Liver (tissue), 9 donors: Measurements from ENCODE around the gene DBNDD2. TPM values are rescaled to one million over a fixed set of nuclear protein-coding genes. Genes with fewer than 3 reads are reported as not detected.

Experiments
- DNase-seq: peaks from one replicate; pipeline ENCODE4 v3.0.0-alpha.2; 2017; ENCODE audit warnings: low spot score
- H3K27ac ChIP-seq, 2 donors: one replicate each; pipeline ENCODE4 v1.7.0; 2013; ENCODE audit warnings: inconsistent platforms in 2 of 2, low read length in 2 of 2, control low read depth in 1 of 2, low read depth in 1 of 2, mild to moderate bottlenecking in 1 of 2
- H3K27me3 ChIP-seq, 4 donors: one replicate each; pipeline versions ENCODE4 v1.6.1 to v1.7.0; 2013; ENCODE audit warnings: low read length in 3 of 4, inconsistent platforms in 1 of 4, mild to moderate bottlenecking in 1 of 4, moderate library complexity in 1 of 4; ENCODE audit not compliant: control insufficient read depth in 4 of 4, insufficient read depth in 4 of 4
- H3K36me3 ChIP-seq, 4 donors: one replicate each; pipeline versions ENCODE4 v1.6.1 to v1.7.0; 2013; ENCODE audit warnings: low read length in 3 of 4, mild to moderate bottlenecking in 3 of 4, low read depth in 1 of 4, moderate library complexity in 1 of 4; ENCODE audit not compliant: control insufficient read depth in 4 of 4, insufficient read depth in 3 of 4
- H3K4me1 ChIP-seq, 4 donors: one replicate each; pipeline versions ENCODE4 v1.6.1 to v1.7.0; 2013; ENCODE audit warnings: low read length in 3 of 4, mild to moderate bottlenecking in 3 of 4, moderate library complexity in 1 of 4; ENCODE audit not compliant: control insufficient read depth in 4 of 4, insufficient read depth in 4 of 4
- H3K4me3 ChIP-seq, 3 donors: one replicate each; pipeline versions ENCODE4 v1.6.1 to v1.7.0; 2013; ENCODE audit warnings: low read length in 3 of 3, control low read depth in 1 of 3, low read depth in 1 of 3, mild to moderate bottlenecking in 1 of 3
- H3K9ac ChIP-seq, 2 donors: one replicate each; pipeline ENCODE4 v1.7.0; 2013; ENCODE audit warnings: low read length in 2 of 2, mild to moderate bottlenecking in 2 of 2, moderate library complexity in 2 of 2, control low read depth in 1 of 2, low read depth in 1 of 2
- H3K9me3 ChIP-seq, 4 donors: one replicate each; pipeline versions ENCODE4 v1.6.1 to v1.7.0; 2013; ENCODE audit warnings: low read length in 3 of 4; ENCODE audit not compliant: control insufficient read depth in 4 of 4
- EGR1 ChIP-seq, 2 donors: IDR thresholded peaks; 2 replicates each; pipeline ENCODE4 v1.6.1; 2016 to 2018; ENCODE audit warnings: antibody characterized with exemption in 2 of 2, low read depth in 2 of 2
- FOXA1 ChIP-seq: IDR thresholded peaks from 2 replicates; pipeline ENCODE4 v1.6.1; 2016; ENCODE audit warnings: antibody characterized with exemption
- FOXA2 ChIP-seq: IDR thresholded peaks from 2 replicates; pipeline ENCODE4 v1.6.1; 2016; ENCODE audit warnings: antibody characterized with exemption
- GABPA ChIP-seq, 2 donors: IDR thresholded peaks in 1 of 2; conservative IDR thresholded peaks in 1 of 2; 2 replicates each; pipeline ENCODE4 v1.6.1; 2016; ENCODE audit warnings: antibody characterized with exemption in 2 of 2, mild to moderate bottlenecking in 1 of 2, moderate library complexity in 1 of 2
- HNF4A ChIP-seq, 2 donors: conservative IDR thresholded peaks; 2 replicates each; pipeline ENCODE4 v1.6.1; 2016; ENCODE audit warnings: antibody characterized with exemption in 2 of 2, mild to moderate bottlenecking in 2 of 2
- HNF4G ChIP-seq: IDR thresholded peaks from 2 replicates; pipeline ENCODE4 v1.6.1; 2016; ENCODE audit warnings: antibody characterized with exemption
- JUND ChIP-seq, 2 donors: IDR thresholded peaks; 2 replicates each; pipeline ENCODE4 v1.6.1; 2016; ENCODE audit warnings: antibody characterized with exemption in 2 of 2
- NR2F2 ChIP-seq: IDR thresholded peaks from 2 replicates; pipeline ENCODE4 v1.6.1; 2016; ENCODE audit warnings: antibody characterized with exemption
- RAD21 ChIP-seq, 2 donors: IDR thresholded peaks; 2 replicates each; pipeline ENCODE4 v1.6.1; 2016; ENCODE audit warnings: antibody characterized with exemption in 2 of 2, mild to moderate bottlenecking in 2 of 2
- REST ChIP-seq: IDR thresholded peaks from 2 replicates; pipeline ENCODE4 v1.6.1; 2016; ENCODE audit warnings: antibody characterized with exemption, mild to moderate bottlenecking
- RXRA ChIP-seq, 2 donors: IDR thresholded peaks; 2 replicates each; pipeline ENCODE4 v1.6.1; 2017 to 2018; ENCODE audit warnings: antibody characterized with exemption in 2 of 2, mild to moderate bottlenecking in 1 of 2
- SP1 ChIP-seq: IDR thresholded peaks from 2 replicates; pipeline ENCODE4 v1.6.1; 2018; ENCODE audit warnings: antibody characterized with exemption, mild to moderate bottlenecking
- TAF1 ChIP-seq: conservative IDR thresholded peaks from 2 replicates; pipeline ENCODE4 v1.6.1; 2016; ENCODE audit warnings: antibody characterized with exemption, mild to moderate bottlenecking
- YY1 ChIP-seq: IDR thresholded peaks from 2 replicates; pipeline ENCODE4 v1.6.1; 2016; ENCODE audit warnings: antibody characterized with exemption, mild to moderate bottlenecking
- ZBTB33 ChIP-seq: IDR thresholded peaks from 2 replicates; pipeline ENCODE4 v1.6.1; 2016; ENCODE audit warnings: antibody characterized with exemption
- WGBS: extraction: QIAGEN DNeasy Blood & Tissue Kit; methylation state at CpG from one replicate; pipeline ENCODE4 v1.1.7; 2013; 5-methylcytosine and 5-hydroxymethylcytosine counted together
- polyA plus RNA-seq, 2 donors: library from polyadenylated mRNA; stranded (reverse) in 1 of 2; unstranded in 1 of 2; fragments of 200-250 nt in 1 of 2; fragments of >200 nt in 1 of 2; fragmentation: Nextera tagmentation in 1 of 2; extraction: Ambion mirVana in 1 of 2; gene quantifications; one replicate each; pipeline versions ENCODE4 v1.2.1 to v1.2.3, GENCODE V29; 2013 to 2015
- total RNA-seq, 2 donors: library from RNA; depleted of rRNA; stranded (reverse); fragments of >200 nt; gene quantifications; one replicate each; pipeline ENCODE4 v1.2.3, GENCODE V29; 2014
- TF ChIP-seq, protein P1 (sequence below): fragments of 150-350 bp; IDR thresholded peaks from 2 replicates; pipeline ENCODE4 v1.5.1; 2017; ENCODE audit warnings: improper control_type of control experiment, low read depth, low read length; ENCODE audit not compliant: missing input control
- donor health status: healthy.
- donor health status: healthy.
- donor health status: healthy.
- donor health status: healthy.
- donor health status: healthy.

The DBNDD2 gene
- total and polyA plus RNA-seq, 4 donors = 2.1 to 4.6 (median 2.7) TPM

DNA sequence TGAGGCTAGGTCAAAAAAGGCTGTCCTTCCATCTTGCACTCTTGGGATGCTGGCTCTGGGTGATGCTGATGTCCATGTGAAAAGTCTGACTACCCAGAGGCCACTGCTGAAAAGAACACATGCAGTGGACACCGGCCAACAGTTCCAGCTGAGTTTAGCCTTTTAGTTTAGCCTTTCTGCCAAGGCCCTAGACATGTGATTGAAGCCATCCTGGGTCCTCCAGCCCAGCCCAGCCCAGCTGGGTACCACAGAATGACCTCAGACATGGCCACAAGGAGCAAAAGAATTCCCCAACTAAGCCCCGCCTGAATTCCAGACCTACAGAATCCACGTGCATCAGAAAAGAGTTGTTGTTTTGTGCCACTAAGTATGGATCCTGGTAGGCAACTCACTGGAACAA, 25.2 kb downstream of the DBNDD2 start:
- Histone ChIP-seq H3K36me3 (peaks cover 0 to 8% (median under 1%) of the 10 kb centered on the region in 4 donors), H3K4me1 (peaks cover 0 to 9% (median 4%) of the 10 kb centered on the region in 4 donors), H3K27ac (no peak overlapping the region), H3K9me3 (no peaks in the 10 kb centered on the region), H3K27me3 (no peaks in the 10 kb centered on the region), H3K9ac (no peak overlapping the region), H3K4me3 (no peak overlapping the region)
- TF ChIP-seq, protein P1, sequence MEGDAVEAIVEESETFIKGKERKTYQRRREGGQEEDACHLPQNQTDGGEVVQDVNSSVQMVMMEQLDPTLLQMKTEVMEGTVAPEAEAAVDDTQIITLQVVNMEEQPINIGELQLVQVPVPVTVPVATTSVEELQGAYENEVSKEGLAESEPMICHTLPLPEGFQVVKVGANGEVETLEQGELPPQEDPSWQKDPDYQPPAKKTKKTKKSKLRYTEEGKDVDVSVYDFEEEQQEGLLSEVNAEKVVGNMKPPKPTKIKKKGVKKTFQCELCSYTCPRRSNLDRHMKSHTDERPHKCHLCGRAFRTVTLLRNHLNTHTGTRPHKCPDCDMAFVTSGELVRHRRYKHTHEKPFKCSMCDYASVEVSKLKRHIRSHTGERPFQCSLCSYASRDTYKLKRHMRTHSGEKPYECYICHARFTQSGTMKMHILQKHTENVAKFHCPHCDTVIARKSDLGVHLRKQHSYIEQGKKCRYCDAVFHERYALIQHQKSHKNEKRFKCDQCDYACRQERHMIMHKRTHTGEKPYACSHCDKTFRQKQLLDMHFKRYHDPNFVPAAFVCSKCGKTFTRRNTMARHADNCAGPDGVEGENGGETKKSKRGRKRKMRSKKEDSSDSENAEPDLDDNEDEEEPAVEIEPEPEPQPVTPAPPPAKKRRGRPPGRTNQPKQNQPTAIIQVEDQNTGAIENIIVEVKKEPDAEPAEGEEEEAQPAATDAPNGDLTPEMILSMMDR = no peak
- TF ChIP-seq HNF4A (conservative IDR thresholded peaks at IDR 0.05) (no peak), YY1 (no peak), FOXA1 (no peak), ZBTB33 (no peak), REST (no peak), JUND (IDR thresholded peaks at IDR 0.05) (no peak), SP1 (no peak), HNF4G (no peak), FOXA2 (no peak), RXRA (IDR thresholded peaks at IDR 0.05) (no peak), GABPA (IDR thresholded peaks at IDR 0.05 in 1 of 2, conservative IDR thresholded peaks at IDR 0.05 in 1 of 2) (no peak), RAD21 (IDR thresholded peaks at IDR 0.05) (no peak), NR2F2 (no peak), TAF1 (no peak), EGR1 (IDR thresholded peaks at IDR 0.05; ENCODE audit: low read depth in 2 of 2) (no peak)
- no peak for DNase-seq
- 80% methylated on average over 3 of the region's 3 CpGs for WGBS

GRCh38 chr20:45433976-45434375, 25.9 kb downstream of the DBNDD2 start:
- Histone ChIP-seq H3K27ac (no peak overlapping the region), H3K9me3 (no peaks in the 10 kb centered on the region), H3K36me3 (peaks cover 0 to 8% (median under 1%) of the 10 kb centered on the region in 4 donors)

More at GRCh38 chr20:45433976-45434375, 25.9 kb downstream of the DBNDD2 start:
- TF ChIP-seq SP1 = no peak
- Histone ChIP-seq H3K4me1 (peaks cover 0 to 9% (median 4%) of the 10 kb centered on the region in 4 donors), H3K4me3 (no peak overlapping the region), H3K27me3 (no peaks in the 10 kb centered on the region), H3K9ac (no peak overlapping the region)
- DNase-seq = no peak
- WGBS = 96% methylated on average over 4 of the region's 4 CpGs
